GM12892 (cell line): Measurements from ENCODE around the gene C19orf33.

Source experiments
- DNase-seq: peaks from one replicate; pipeline ENCODE4 v3.0.0; 2011; ENCODE audit not compliant: insufficient read length
- FAIRE-seq: peaks from 2 replicates; lab custom pipeline; 2011; peaks lifted over from hg19 to GRCh38; lab: Jason Lieb, UNC
- POLR2A ChIP-seq: IDR thresholded peaks from 2 replicates; pipeline ENCODE4 v1.6.1; 2011; ENCODE audit warnings: low read depth, low read length, control low read depth
- POLR2AphosphoS5 ChIP-seq: IDR thresholded peaks from 2 replicates; pipeline ENCODE4 v1.6.1; 2011; ENCODE audit warnings: low read depth, low read length, control low read depth
- TAF1 ChIP-seq: IDR thresholded peaks from 2 replicates; pipeline ENCODE4 v1.6.1; 2011; ENCODE audit warnings: low read depth, mild to moderate bottlenecking, control low read depth, low read length, borderline replicate concordance

C19orf33 gene

DNA sequence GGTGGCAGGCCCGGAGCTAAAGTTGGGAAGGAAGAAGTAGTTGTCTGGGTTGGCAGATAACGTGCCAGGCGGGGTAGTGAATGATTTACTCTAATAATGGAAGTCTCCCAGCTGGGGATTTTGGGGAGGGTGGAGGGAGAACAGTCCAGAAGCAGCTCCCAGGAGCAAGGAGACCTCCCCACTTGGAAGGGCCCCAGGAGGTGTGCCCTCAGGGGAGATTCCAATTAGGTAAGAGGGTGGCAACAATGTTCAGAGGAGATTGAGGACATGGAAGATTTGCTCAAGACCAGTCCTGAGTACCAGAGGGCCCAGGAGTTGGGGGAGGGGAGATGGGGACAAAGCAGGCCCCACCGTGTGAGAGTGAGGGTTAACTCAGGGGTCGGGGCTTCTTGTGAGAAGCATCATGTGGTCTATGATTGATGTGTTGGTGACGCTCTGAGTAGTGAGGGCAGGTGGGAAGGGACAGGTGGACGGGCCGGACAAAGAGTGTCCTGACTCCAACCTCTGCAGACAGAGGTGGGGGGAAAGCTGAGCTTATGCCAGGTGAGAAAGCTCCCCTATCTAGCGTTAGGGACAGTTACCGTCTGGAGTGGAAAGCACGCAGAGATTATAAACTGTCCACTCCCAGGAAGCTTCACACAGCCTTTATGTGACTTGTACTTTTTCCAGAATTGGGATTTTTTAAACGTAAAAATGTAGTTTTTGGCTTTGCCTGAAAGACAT lies 36.1 kb upstream of the C19orf33 start:
- FAIRE-seq: no peak
- TF ChIP-seq POLR2AphosphoS5 (no peak), TAF1 (no peak)
- DNase-seq: no peak

GRCh38 chr19:38268539-38268938 lies 35.5 kb upstream of the C19orf33 start:
- FAIRE-seq (no peak), DNase-seq (no peak)
- TF ChIP-seq POLR2AphosphoS5: no peak
- TF ChIP-seq POLR2A: no peak
- no peak for TF ChIP-seq TAF1

DNA sequence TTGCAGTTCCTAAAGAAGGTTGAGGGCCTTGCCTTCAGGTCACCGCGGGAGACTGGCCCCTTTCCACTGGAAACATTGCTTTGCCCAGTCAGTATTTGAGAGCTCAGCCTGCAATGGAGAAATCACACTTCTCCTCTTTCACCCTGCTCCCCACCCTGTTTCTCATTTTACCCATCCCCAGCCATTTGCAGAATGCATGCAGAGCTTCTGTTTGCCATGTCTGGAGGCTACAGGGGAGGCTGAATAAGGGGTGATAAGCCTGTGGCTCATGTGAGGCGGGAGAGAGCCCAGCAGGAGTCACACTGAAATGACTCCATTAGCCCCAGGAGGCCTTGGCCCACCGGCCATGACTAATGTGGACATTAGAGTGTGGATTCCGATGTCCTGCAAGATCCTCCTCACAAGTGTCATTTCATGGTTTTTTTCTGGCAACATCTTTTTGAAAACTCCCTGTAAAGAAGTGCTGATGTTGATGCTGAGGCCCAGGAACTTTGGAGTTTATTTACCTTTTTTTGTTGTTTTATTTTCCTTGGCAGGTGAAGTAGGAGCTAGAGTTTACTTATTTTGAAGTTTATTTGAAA lies 33.4 kb upstream of the C19orf33 start:
- FAIRE-seq (no peak), DNase-seq (no peak)
- TF ChIP-seq POLR2A (no peak), POLR2AphosphoS5 (no peak), TAF1 (no peak)

DNA sequence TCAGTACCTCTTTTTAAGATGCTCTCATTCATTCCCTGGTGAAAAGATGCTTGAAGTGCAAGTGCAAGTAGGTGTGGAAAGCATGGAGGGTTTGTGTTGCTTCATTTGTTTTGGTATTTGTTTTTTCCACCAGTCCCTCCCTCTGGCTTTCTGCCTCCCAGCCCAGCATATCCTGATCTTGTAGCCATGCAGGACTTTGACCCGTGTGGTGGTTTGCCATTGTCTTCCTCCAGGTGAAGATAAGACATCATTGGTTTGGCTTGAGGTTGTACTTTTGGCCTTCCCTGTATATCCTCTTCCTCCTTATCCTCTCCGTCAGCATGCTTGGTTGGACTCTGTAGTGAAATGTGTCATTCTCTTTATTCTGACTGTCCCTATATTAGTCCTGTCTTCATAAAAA lies 30.6 kb upstream of the C19orf33 start:
- no peak for FAIRE-seq
- DNase-seq: no peak
- TF ChIP-seq POLR2A: no peak
- no peak for TF ChIP-seq TAF1
- TF ChIP-seq POLR2AphosphoS5: no peak

DNA sequence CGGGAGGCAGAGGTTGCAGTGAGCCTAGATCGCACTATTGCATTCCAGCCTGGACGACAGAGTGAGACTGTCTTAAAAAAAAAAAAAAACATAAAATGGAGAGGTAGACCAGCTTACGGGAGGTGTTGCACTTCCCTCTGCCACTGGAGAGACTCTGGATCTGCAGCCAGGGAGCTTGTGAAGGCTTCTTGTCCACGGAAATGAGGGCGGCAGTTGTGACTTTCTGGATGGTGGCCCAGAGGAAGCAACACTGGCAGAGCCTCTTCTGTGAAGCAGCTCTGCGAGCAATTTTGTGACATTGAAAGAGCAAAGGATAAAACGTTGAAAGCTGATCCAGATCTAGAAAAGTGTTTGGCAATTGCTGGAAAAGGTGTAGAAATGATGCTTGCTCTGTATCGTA lies 29.3 kb upstream of the C19orf33 start:
- FAIRE-seq: no peak

DNA sequence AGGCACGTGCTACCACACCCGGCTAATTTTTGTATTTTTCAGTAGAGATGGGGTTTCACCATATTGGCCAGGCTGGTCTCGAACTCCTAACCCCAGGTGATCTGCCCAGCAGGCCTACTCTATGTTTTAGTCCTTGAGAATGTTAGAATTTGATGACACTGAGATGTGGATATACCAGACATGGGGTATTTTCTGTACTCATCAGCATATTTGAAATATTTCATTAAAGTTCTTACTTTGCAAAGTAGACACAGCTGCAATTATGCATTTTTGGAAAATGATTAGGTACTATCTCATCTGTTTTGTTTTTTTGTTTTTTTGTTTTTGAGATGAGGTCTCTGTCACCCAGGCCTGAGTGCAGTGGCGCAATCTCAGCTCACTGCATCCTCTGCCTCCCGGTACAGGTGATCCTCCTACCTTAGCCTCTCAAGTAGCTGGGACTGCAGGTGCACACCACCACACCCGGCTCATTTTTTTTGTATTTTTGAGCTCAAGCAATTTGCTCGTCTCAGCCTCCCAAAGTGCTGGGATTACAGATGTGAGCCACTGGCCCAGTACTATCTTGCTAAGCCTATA lies 27.0 kb upstream of the C19orf33 start:
- FAIRE-seq (no peak), DNase-seq (no peak)
- TF ChIP-seq POLR2AphosphoS5 (no peak), TAF1 (no peak), POLR2A (no peak)

More for the DNA sequence above, 29.3 kb upstream of the C19orf33 start:
- TF ChIP-seq POLR2A (no peak), POLR2AphosphoS5 (no peak), TAF1 (no peak)
- no peak for DNase-seq

DNA sequence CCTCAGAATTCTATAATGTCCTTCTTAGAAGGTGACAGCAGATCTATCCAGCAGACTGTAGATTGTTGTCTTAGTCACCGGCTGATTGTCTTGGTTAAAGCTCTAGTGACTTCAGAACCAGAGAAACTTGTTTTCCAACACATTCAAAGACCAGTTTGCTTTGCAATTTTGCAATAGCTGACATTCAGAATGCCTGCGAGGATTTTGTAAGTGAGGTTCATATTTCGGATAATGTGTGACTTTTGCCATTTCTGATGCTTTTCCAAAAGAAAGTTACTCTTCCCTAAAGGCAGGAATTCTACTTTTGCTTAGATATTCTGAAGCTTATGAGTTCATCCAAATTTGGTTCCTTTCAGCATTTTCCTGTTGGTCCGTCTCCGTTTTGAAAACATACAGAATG lies 26.5 kb upstream of the C19orf33 start:
- no peak for DNase-seq

DNA sequence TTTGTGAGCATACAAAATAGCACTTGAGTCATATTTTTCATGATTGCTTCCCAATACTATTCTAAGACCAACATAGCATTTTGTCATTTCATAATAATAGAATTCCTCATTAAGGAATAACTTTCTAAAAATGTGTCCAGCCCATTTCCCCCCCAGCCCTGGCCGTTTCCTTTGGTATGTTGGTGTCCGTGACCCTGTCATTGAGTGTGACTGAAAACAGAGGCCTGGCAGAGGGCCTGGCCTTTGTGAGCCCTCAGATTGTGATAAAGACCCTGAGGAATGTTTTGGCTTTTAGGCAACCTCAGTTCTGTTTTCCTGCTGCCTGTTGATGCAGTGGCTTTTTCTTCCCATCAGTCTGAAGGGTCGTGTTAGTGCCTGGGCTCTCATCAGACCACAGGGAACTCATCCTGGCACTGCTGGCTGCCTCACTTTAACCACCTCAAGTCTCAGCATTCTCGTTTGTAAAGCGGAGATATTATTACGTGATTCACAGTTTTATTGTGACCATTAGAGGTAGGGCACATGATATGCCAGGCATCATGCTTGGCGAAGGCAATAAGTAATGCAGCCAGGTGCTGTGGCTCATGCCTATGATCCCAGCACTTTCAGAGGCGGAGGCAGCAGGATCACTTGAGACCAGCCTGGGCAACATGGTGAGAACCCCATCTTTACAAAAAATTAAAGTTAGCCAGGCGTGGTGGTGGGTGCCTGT lies 25.9 kb upstream of the C19orf33 start:
- DNase-seq: no peak
- TF ChIP-seq POLR2AphosphoS5 (no peak), POLR2A (no peak), TAF1 (no peak)
- no peak for FAIRE-seq

More for the DNA sequence above, 26.5 kb upstream of the C19orf33 start:
- FAIRE-seq: no peak
- TF ChIP-seq TAF1: no peak
- TF ChIP-seq POLR2AphosphoS5: no peak
- no peak for TF ChIP-seq POLR2A

DNA sequence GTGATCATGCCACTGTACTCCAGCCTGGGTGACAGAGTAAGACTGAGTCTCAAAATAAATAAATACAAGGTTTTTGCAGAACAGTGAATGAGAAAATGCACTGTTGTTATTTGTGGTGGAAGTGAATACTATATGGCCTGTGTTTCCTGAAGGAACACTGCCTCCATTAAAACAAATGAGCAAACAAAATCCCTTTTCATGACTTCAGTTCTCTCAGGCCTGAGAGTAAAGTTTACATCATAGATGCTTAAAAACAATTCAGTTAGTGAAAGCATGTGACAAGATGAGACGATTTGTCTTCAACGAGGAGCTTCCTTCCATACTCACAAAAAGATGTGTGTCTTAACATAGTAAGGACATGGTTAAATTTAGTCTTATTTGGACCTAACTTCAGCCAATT lies 25.3 kb upstream of the C19orf33 start:
- no peak for DNase-seq
- no peak for FAIRE-seq
- TF ChIP-seq TAF1: no peak
- TF ChIP-seq POLR2AphosphoS5: no peak
- no peak for TF ChIP-seq POLR2A

GRCh38 chr19:38280030-38280921 lies 23.8 kb upstream of the C19orf33 start:
- TF ChIP-seq POLR2AphosphoS5: no peak
- TF ChIP-seq POLR2A: no peak
- TF ChIP-seq TAF1: no peak
- no peak for FAIRE-seq

More at GRCh38 chr19:38280030-38280921, 23.8 kb upstream of the C19orf33 start:
- no peak for DNase-seq
